B cell (primary cell): ENCODE measurements around the gene SEL1L.

Experiments
- EZH2 ChIP-seq: IDR thresholded peaks from 2 replicates; pipeline ENCODE4 v1.6.1; 2012; ENCODE audit warnings: borderline replicate concordance, low read depth, mild to moderate bottlenecking, moderate library complexity, low read length; ENCODE audit not compliant: insufficient read depth, poor library complexity, severe bottlenecking
- TF ChIP-seq, protein P1 (sequence below): fragments of 200-600 bp; IDR thresholded peaks from one replicate; pipeline ENCODE4 v1.8.0; 2022; ENCODE audit warnings: antibody characterized with exemption, mild to moderate bottlenecking

- TF ChIP-seq, protein P1, sequence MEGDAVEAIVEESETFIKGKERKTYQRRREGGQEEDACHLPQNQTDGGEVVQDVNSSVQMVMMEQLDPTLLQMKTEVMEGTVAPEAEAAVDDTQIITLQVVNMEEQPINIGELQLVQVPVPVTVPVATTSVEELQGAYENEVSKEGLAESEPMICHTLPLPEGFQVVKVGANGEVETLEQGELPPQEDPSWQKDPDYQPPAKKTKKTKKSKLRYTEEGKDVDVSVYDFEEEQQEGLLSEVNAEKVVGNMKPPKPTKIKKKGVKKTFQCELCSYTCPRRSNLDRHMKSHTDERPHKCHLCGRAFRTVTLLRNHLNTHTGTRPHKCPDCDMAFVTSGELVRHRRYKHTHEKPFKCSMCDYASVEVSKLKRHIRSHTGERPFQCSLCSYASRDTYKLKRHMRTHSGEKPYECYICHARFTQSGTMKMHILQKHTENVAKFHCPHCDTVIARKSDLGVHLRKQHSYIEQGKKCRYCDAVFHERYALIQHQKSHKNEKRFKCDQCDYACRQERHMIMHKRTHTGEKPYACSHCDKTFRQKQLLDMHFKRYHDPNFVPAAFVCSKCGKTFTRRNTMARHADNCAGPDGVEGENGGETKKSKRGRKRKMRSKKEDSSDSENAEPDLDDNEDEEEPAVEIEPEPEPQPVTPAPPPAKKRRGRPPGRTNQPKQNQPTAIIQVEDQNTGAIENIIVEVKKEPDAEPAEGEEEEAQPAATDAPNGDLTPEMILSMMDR = no peak
- TF ChIP-seq EZH2 = no peak
These were observed 79.0 kb downstream of the SEL1L start for GRCh38 chr14:81454572-81455218.
